Smooth muscle cell (in vitro differentiated cells): ENCODE results near the gene VPS13D. TPM values are rescaled to one million over a fixed set of nuclear protein-coding genes. Genes with fewer than 3 reads are reported as not detected.

Experiments used
- DNase-seq: peaks from one replicate; lab custom pipeline; 2025; ENCODE audit not compliant: unreplicated experiment; lab: John Stamatoyannopoulos, UW
- H2AFZ ChIP-seq: fragments of 200-600 bp; sonication (generic); 2 replicates; pipeline ENCODE4 v1.6.0; 2016; ENCODE audit warnings: antibody characterized with exemption, low read depth, mild to moderate bottlenecking
- H3F3A ChIP-seq: fragments of 200-600 bp; sonication (generic); 2 replicates; pipeline ENCODE4 v1.6.0; 2017; ENCODE audit warnings: antibody characterized with exemption, low read depth
- H3K27ac ChIP-seq: fragments of 200-600 bp; sonication (generic); 2 replicates; pipeline ENCODE4 v1.5.1; 2016; ENCODE audit warnings: low read depth, mild to moderate bottlenecking
- H3K27me3 ChIP-seq: fragments of 200-600 bp; sonication (generic); 2 replicates; pipeline ENCODE4 v1.6.1; 2016; ENCODE audit warnings: low read depth, mild to moderate bottlenecking
- H3K36me3 ChIP-seq: fragments of 200-600 bp; sonication (generic); 2 replicates; pipeline ENCODE4 v1.5.1; 2016; ENCODE audit warnings: low read depth
- H3K4me1 ChIP-seq: fragments of 200-600 bp; sonication (generic); 2 replicates; pipeline ENCODE4 v1.5.1; 2016; ENCODE audit warnings: low read depth
- H3K4me2 ChIP-seq: fragments of 200-600 bp; sonication (generic); 2 replicates; pipeline ENCODE4 v1.6.0; 2016; ENCODE audit warnings: mild to moderate bottlenecking
- H3K4me3 ChIP-seq: fragments of 200-600 bp; sonication (generic); 2 replicates; pipeline ENCODE4 v1.5.1; 2016; ENCODE audit warnings: mild to moderate bottlenecking
- H3K79me2 ChIP-seq: fragments of 200-600 bp; sonication (generic); 2 replicates; pipeline ENCODE4 v1.6.0; 2016; ENCODE audit warnings: low read depth, mild to moderate bottlenecking
- H3K9ac ChIP-seq: fragments of 200-600 bp; sonication (generic); 2 replicates; pipeline ENCODE4 v1.6.0; 2016; ENCODE audit warnings: low read depth
- H3K9me3 ChIP-seq: fragments of 200-600 bp; sonication (generic); replicated peaks from 2 replicates; pipeline ENCODE4 v1.5.1; 2016; ENCODE audit warnings: low read depth
- H4K20me1 ChIP-seq: fragments of 200-600 bp; sonication (generic); 2 replicates; pipeline ENCODE4 v1.6.0; 2016; ENCODE audit warnings: low read depth
- CTCF ChIP-seq: fragments of 200-600 bp; sonication (generic); IDR thresholded peaks from 2 replicates; pipeline ENCODE4 v1.5.1; 2017; ENCODE audit warnings: borderline replicate concordance, mild to moderate bottlenecking, antibody characterized with exemption; ENCODE audit not compliant: insufficient read depth, poor library complexity, severe bottlenecking
- WGBS: methylation state at CpG from one replicate; pipeline ENCODE4 v1.1.7; 2016; ENCODE audit warnings: low lambda C conversion rate; 5-methylcytosine and 5-hydroxymethylcytosine counted together
- polyA plus RNA-seq: library from polyadenylated mRNA; unstranded; fragments of >200 nt; fragmentation: Nextera tagmentation; extraction: Ambion mirVana; gene quantifications from 2 replicates; pipeline ENCODE4 v1.2.1, GENCODE V29; 2016
- total RNA-seq: library from RNA; depleted of rRNA; stranded (reverse); fragments of >200 nt; gene quantifications from 2 replicates; pipeline ENCODE4 v1.2.3, GENCODE V29; 2014

VPS13D gene
- total and polyA plus RNA-seq, 2 experiments from 2014 or later = 3.5 to 20.0 TPM

DNA sequence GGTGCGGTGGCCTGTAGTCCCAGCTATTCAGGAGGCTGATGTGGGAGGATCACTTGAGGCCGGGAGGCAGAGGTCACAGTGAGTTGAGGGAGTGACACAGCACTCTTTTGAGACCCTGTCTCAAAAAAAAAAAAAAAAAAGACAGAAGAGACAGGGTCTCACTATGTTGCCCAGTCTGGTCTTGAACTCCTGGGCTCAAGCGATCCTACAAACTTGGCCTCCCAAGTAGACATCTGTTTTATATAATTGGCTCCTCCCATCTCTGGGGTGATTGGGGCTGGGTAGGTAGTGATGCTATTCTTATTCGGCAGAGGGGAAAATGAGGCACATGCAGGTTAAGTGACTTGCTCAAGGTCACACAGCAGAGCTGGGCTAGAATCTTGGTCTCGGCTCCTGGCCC lies 23.6 kb upstream of the VPS13D start:
- Histone ChIP-seq H3K79me2 (no peaks in the 10 kb centered on the region), H3K27ac (no peak overlapping the region), H4K20me1 (no peaks in the 10 kb centered on the region), H3K36me3 (no peaks in the 10 kb centered on the region), H3F3A (no peaks in the 10 kb centered on the region), H3K9ac (no peak overlapping the region), H3K4me2 (no peak overlapping the region), H3K9me3 (no peaks in the 10 kb centered on the region), H3K27me3 (no peaks in the 10 kb centered on the region), H3K4me1 (no peaks in the 10 kb centered on the region), H3K4me3 (no peak overlapping the region), H2AFZ (no peak overlapping the region)
- WGBS = 94% methylated on average over 5 of the region's 5 CpGs
- TF ChIP-seq CTCF = no peak
- DNase-seq = no peak

DNA sequence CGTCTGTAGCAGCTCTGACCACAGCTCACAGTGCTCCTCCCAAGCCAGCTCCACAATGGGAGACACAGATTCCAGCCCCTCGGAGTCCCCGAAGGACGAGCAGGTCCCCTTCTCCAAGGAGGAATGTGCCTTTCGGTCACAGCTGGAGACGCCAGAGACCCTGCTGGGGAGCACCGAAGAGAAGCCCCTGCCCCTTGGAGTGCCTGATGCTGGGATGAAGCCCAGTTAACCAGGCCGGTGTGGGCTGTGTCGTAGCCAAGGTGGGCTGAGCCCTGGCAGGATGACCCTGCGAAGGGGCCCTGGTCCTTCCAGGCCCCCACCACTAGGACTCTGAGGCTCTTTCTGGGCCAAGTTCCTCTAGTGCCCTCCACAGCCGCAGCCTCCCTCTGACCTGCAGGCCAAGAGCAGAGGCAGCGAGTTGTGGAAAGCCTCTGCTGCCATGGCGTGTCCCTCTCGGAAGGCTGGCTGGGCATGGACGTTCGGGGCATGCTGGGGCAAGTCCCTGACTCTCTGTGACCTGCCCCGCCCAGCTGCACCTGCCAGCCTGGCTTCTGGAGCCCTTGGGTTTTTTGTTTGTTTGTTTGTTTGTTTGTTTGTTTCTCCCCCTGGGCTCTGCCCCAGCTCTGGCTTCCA lies 22.9 kb upstream of the VPS13D start:
- no peaks in the 10 kb centered on the region for H3K36me3 ChIP-seq
- 86% methylated on average over 17 of the region's 17 CpGs for WGBS
- H2AFZ ChIP-seq = no peak overlapping the region
- no peak overlapping the region for H3K4me3 ChIP-seq
- H3K27me3 ChIP-seq = no peaks in the 10 kb centered on the region
- H3K9me3 ChIP-seq = no peaks in the 10 kb centered on the region
- H4K20me1 ChIP-seq = no peaks in the 10 kb centered on the region
- no peak for DNase-seq
- H3F3A ChIP-seq = no peaks in the 10 kb centered on the region
- no peaks in the 10 kb centered on the region for H3K79me2 ChIP-seq
- no peak for TF ChIP-seq CTCF
- no peaks in the 10 kb centered on the region for H3K4me1 ChIP-seq
- H3K27ac ChIP-seq = no peak overlapping the region
- H3K4me2 ChIP-seq = no peak overlapping the region
- no peak overlapping the region for H3K9ac ChIP-seq

DNA sequence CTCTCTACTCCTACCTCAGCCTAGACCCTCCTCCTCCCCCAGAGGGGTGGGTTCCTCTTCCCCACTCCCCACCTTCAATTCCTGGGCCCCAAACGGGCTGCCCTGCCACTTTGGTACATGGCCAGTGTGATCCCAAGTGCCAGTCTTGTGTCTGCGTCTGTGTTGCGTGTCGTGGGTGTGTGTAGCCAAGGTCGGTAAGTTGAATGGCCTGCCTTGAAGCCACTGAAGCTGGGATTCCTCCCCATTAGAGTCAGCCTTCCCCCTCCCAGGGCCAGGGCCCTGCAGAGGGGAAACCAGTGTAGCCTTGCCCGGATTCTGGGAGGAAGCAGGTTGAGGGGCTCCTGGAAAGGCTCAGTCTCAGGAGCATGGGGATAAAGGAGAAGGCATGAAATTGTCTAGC lies 21.6 kb upstream of the VPS13D start:
- Histone ChIP-seq H3K79me2 (no peaks in the 10 kb centered on the region), H3K9me3 (no peaks in the 10 kb centered on the region), H2AFZ (no peak overlapping the region), H3K4me1 (no peaks in the 10 kb centered on the region), H3K27me3 (no peaks in the 10 kb centered on the region), H3K4me2 (no peak overlapping the region), H3K36me3 (no peaks in the 10 kb centered on the region), H3K4me3 (no peak overlapping the region), H3F3A (no peaks in the 10 kb centered on the region), H3K9ac (no peak overlapping the region), H3K27ac (no peak overlapping the region), H4K20me1 (no peaks in the 10 kb centered on the region)
- WGBS = 80% methylated on average over 6 of the region's 6 CpGs
- no peak for DNase-seq
- no peak for TF ChIP-seq CTCF
